Neuronal stem cell (in vitro differentiated cells): ENCODE measurements around the gene RPS6KA5.

Experiments
- DNase-seq: peaks from one replicate; pipeline ENCODE4 v3.0.0-alpha.2; 2013; ENCODE audit warnings: low spot score
- H2AFZ ChIP-seq: one replicate; pipeline ENCODE4 v1.6.1; 2013; ENCODE audit warnings: mild to moderate bottlenecking, low read length, inconsistent platforms
- H2AK5ac ChIP-seq: 2 replicates; pipeline ENCODE4 v1.6.1; 2013; ENCODE audit warnings: low read depth, mild to moderate bottlenecking, inconsistent platforms, low read length, moderate library complexity, mixed read lengths
- H2BK120ac ChIP-seq: 2 replicates; pipeline ENCODE4 v1.6.1; 2013; ENCODE audit warnings: low read depth, mild to moderate bottlenecking, inconsistent platforms, low read length, moderate library complexity, mixed read lengths
- H2BK12ac ChIP-seq: one replicate; pipeline ENCODE4 v1.6.1; 2013; ENCODE audit warnings: low read length, inconsistent platforms
- H2BK15ac ChIP-seq: 2 replicates; pipeline ENCODE4 v1.6.1; 2013; ENCODE audit warnings: mild to moderate bottlenecking, low read length, inconsistent platforms, mixed read lengths
- H2BK5ac ChIP-seq: one replicate; pipeline ENCODE4 v1.6.1; 2013; ENCODE audit warnings: inconsistent platforms, mild to moderate bottlenecking, low read length, moderate library complexity
- H3K14ac ChIP-seq: one replicate; pipeline ENCODE4 v1.6.1; 2013; ENCODE audit warnings: low read length, inconsistent platforms
- H3K18ac ChIP-seq: 2 replicates; pipeline ENCODE4 v1.6.1; 2013; ENCODE audit warnings: low read length, inconsistent platforms
- H3K23ac ChIP-seq: 2 replicates; pipeline ENCODE4 v1.6.1; 2013; ENCODE audit warnings: low read depth, mild to moderate bottlenecking, mixed read lengths, low read length, inconsistent platforms; ENCODE audit not compliant: poor library complexity
- H3K27ac ChIP-seq: replicated peaks from 3 replicates; pipeline ENCODE4 v1.5.1; 2013; ENCODE audit warnings: low read length, inconsistent platforms
- H3K27me3 ChIP-seq, 3 experiments: 2 replicates each; pipeline ENCODE4 v1.6.1; 2013; ENCODE audit warnings: low read length in 3 of 3, mild to moderate bottlenecking in 2 of 3, inconsistent platforms in 1 of 3, low read depth in 1 of 3, mixed read lengths in 1 of 3, moderate library complexity in 1 of 3; ENCODE audit not compliant: control insufficient read depth in 3 of 3, insufficient read depth in 3 of 3
- H3K36me3 ChIP-seq, 2 donors: replicated peaks in 1 of 2; 2 replicates each; pipeline ENCODE4 v1.6.1; 2013; ENCODE audit warnings: low read length in 2 of 2; ENCODE audit not compliant: control insufficient read depth in 2 of 2, insufficient read depth in 2 of 2
- H3K4ac ChIP-seq: 2 replicates; pipeline ENCODE4 v1.6.1; 2013; ENCODE audit warnings: inconsistent platforms, mild to moderate bottlenecking, low read length, moderate library complexity
- H3K4me1 ChIP-seq, 2 donors: 1 replicate in 1 of 2; 2 replicates in 1 of 2; pipeline ENCODE4 v1.6.1; 2013; ENCODE audit warnings: low read length in 2 of 2, low read depth in 1 of 2; ENCODE audit not compliant: control insufficient read depth in 2 of 2, insufficient read depth in 1 of 2
- H3K4me2 ChIP-seq: one replicate; pipeline ENCODE4 v1.6.1; 2013; ENCODE audit warnings: mild to moderate bottlenecking, low read length, inconsistent platforms; ENCODE audit not compliant: insufficient read depth, poor library complexity, severe bottlenecking
- H3K4me3 ChIP-seq, 2 donors: 2 replicates each; pipeline ENCODE4 v1.5.1; 2013; ENCODE audit warnings: low read length in 2 of 2, mild to moderate bottlenecking in 2 of 2, inconsistent platforms in 1 of 2, moderate library complexity in 1 of 2
- H3K79me1 ChIP-seq: one replicate; pipeline ENCODE4 v1.6.1; 2013; ENCODE audit warnings: low read depth, mild to moderate bottlenecking, inconsistent platforms, low read length, moderate library complexity
- H3K9ac ChIP-seq: one replicate; pipeline ENCODE4 v1.6.1; 2013; ENCODE audit warnings: mild to moderate bottlenecking, low read depth, low read length, inconsistent platforms; ENCODE audit not compliant: poor library complexity
- H3K9me3 ChIP-seq, 2 donors: replicated peaks in 1 of 2; 2 replicates each; pipeline versions ENCODE3 to v1.6.1; 2013; ENCODE audit warnings: low read length in 2 of 2, mild to moderate bottlenecking in 2 of 2, inconsistent platforms in 1 of 2, low read depth in 1 of 2, mixed read lengths in 1 of 2, moderate library complexity in 1 of 2; ENCODE audit not compliant: control insufficient read depth in 2 of 2, insufficient read depth in 1 of 2
- H4K8ac ChIP-seq: one replicate; pipeline ENCODE4 v1.6.1; 2013; ENCODE audit warnings: low read depth, mild to moderate bottlenecking, inconsistent platforms, low read length, moderate library complexity
- H4K91ac ChIP-seq: one replicate; pipeline ENCODE4 v1.6.1; 2013; ENCODE audit warnings: low read length, low read depth, mild to moderate bottlenecking, inconsistent platforms; ENCODE audit not compliant: poor library complexity
- WGBS, 2 donors: extraction: QIAGEN DNeasy Blood & Tissue Kit; methylation state at CpG; one replicate each; pipeline ENCODE4 v1.1.7; 2013; ENCODE audit warnings: missing lambda C conversion rate in 2 of 2, mixed read lengths in 1 of 2; ENCODE audit not compliant: insufficient read length in 2 of 2, insufficient replicate concordance in 1 of 2; ENCODE audit errors: extremely low coverage in 2 of 2; 5-methylcytosine and 5-hydroxymethylcytosine counted together

The RPS6KA5 gene

GRCh38 chr14:90911121-90911520 lies 149.3 kb downstream of the RPS6KA5 start:
- Histone ChIP-seq H3K4me3 (no peak overlapping the region), H3K27me3 (no peaks in the 10 kb centered on the region), H3K4ac (no peak overlapping the region), H3K4me2 (no peak overlapping the region), H3K9me3 (no peaks in the 10 kb centered on the region), H2AK5ac (no peak overlapping the region), H3K4me1 (peaks cover 0 to 5% of the 10 kb centered on the region in 2 donors), H2BK15ac (no peak overlapping the region), H4K91ac (no peak overlapping the region), H2BK5ac (no peak overlapping the region), H2BK12ac (no peak overlapping the region), H3K9ac (no peak overlapping the region), H3K18ac (no peak overlapping the region), H2BK120ac (no peak overlapping the region), H2AFZ (no peak overlapping the region), H4K8ac (no peak overlapping the region), H3K27ac (no peak overlapping the region), H3K23ac (no peak overlapping the region), H3K36me3 (no peaks in the 10 kb centered on the region), H3K79me1 (no peaks in the 10 kb centered on the region), H3K14ac (no peak overlapping the region)
- DNase-seq = no peak
- no CpG with 5 or more reads among the region's 1 CpG for WGBS, 2 donors

- peak overlapping the region; percentile 2 for H3K27ac ChIP-seq
- no peak overlapping the region for H2BK120ac ChIP-seq
- no peaks in the 10 kb centered on the region for H3K27me3 ChIP-seq
- peaks cover 0 to 5% of the 10 kb centered on the region in 2 donors for H3K4me1 ChIP-seq
- WGBS, 2 donors = no CpG with 5 or more reads among the region's 3 CpGs
- no peak overlapping the region for H3K14ac ChIP-seq
- no peak for DNase-seq
- no peak overlapping the region for H3K9ac ChIP-seq
- H2BK15ac ChIP-seq = no peak overlapping the region
- no peak overlapping the region for H2AFZ ChIP-seq
- H3K4me3 ChIP-seq = no peak overlapping the region
- H3K18ac ChIP-seq = no peak overlapping the region
- H3K4me2 ChIP-seq = no peak overlapping the region
- H2BK12ac ChIP-seq = no peak overlapping the region
- no peaks in the 10 kb centered on the region for H3K36me3 ChIP-seq
- no peaks in the 10 kb centered on the region for H3K79me1 ChIP-seq
- H4K91ac ChIP-seq = no peak overlapping the region
- H3K23ac ChIP-seq = no peak overlapping the region
- no peak overlapping the region for H2BK5ac ChIP-seq
- H4K8ac ChIP-seq = no peak overlapping the region
- no peak overlapping the region for H3K4ac ChIP-seq
- H3K9me3 ChIP-seq = no peaks in the 10 kb centered on the region
- H2AK5ac ChIP-seq = no peak overlapping the region
Measured at GRCh38 chr14:90907178-90907577, 153.3 kb downstream of the RPS6KA5 start.

- Histone ChIP-seq H3K4ac (no peak overlapping the region), H2BK15ac (no peak overlapping the region), H3K36me3 (no peaks in the 10 kb centered on the region), H3K4me2 (no peak overlapping the region), H3K4me3 (no peak overlapping the region), H3K79me1 (no peaks in the 10 kb centered on the region), H3K27ac (no peak overlapping the region), H2BK5ac (no peak overlapping the region), H2AFZ (no peak overlapping the region), H2BK120ac (no peak overlapping the region), H3K4me1 (peaks cover 0 to 5% of the 10 kb centered on the region in 2 donors), H4K91ac (no peak overlapping the region), H3K9ac (no peak overlapping the region), H3K27me3 (no peaks in the 10 kb centered on the region), H3K23ac (no peak overlapping the region), H2BK12ac (no peak overlapping the region), H3K9me3 (no peaks in the 10 kb centered on the region), H3K14ac (no peak overlapping the region), H3K18ac (no peak overlapping the region), H2AK5ac (no peak overlapping the region), H4K8ac (no peak overlapping the region)
- DNase-seq = no peak
Measured at GRCh38 chr14:90905531-90905930, 154.9 kb downstream of the RPS6KA5 start.

DNA sequence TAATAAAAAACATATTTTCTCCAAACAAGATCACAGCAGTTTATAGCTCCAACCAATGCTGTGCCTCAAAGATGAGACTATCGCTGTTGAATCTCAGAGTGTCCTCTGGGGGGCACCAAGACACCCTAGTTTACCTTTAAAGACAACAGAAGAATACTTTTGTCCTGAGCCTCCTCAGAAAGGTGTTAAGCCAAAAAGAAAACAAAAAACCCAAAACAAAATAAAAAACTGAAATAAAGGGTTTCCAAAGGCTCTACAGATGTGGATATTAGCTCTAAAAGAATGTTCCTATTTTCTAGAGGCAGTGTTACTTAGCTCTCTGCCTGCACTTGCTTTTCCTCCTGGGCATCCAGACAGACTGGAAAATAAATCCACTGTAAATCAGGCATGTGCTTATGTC lies 157.3 kb downstream of the RPS6KA5 start:
- no peak overlapping the region for H3K18ac ChIP-seq
- H4K8ac ChIP-seq = no peak overlapping the region
- no peak overlapping the region for H2BK12ac ChIP-seq
- no peak overlapping the region for H2BK120ac ChIP-seq
- H3K27me3 ChIP-seq = no peaks in the 10 kb centered on the region
- no peak overlapping the region for H3K4me3 ChIP-seq
- H3K27ac ChIP-seq = no peak overlapping the region
- DNase-seq = peak; percentile 52
- no CpG with 5 or more reads among the region's 1 CpG for WGBS, 2 donors
- peak overlapping the region; percentile 34 for H2AFZ ChIP-seq
- H3K4ac ChIP-seq = no peak overlapping the region
- H3K4me2 ChIP-seq = no peak overlapping the region
- peaks cover 2 to 3% of the 10 kb centered on the region in 2 donors for H3K4me1 ChIP-seq
- H2AK5ac ChIP-seq = no peak overlapping the region
- H3K14ac ChIP-seq = no peak overlapping the region
- no peak overlapping the region for H2BK5ac ChIP-seq
- no peaks in the 10 kb centered on the region for H3K79me1 ChIP-seq
- peaks cover 4 to 7% of the 10 kb centered on the region in 2 donors for H3K36me3 ChIP-seq
- no peak overlapping the region for H3K23ac ChIP-seq
- H2BK15ac ChIP-seq = no peak overlapping the region
- H3K9ac ChIP-seq = no peak overlapping the region
- H4K91ac ChIP-seq = no peak overlapping the region
- H3K9me3 ChIP-seq = no peaks in the 10 kb centered on the region
